Fibroblast of the aortic adventitia (primary cell): ENCODE data around the gene SLC7A4. TPM values are rescaled to one million over a fixed set of nuclear protein-coding genes. Genes with fewer than 3 reads are reported as not detected.

ENCODE experiments used
- DNase-seq: peaks from one replicate; pipeline ENCODE4 v3.0.0-alpha.2; 2010; ENCODE audit warnings: low read depth
- H3K4me3 ChIP-seq: 2 replicates; pipeline ENCODE4 v1.5.1; 2011; ENCODE audit warnings: low read depth, mild to moderate bottlenecking, control low read depth, low read length, moderate library complexity
- CTCF ChIP-seq: IDR thresholded peaks from 2 replicates; pipeline ENCODE4 v1.5.1; 2011; ENCODE audit warnings: mild to moderate bottlenecking, low read length, control low read depth, inconsistent platforms; ENCODE audit not compliant: insufficient read depth
- total RNA-seq: library from RNA; depleted of rRNA; stranded (reverse); fragments of >200 nt; gene quantifications from 2 replicates; pipeline ENCODE4 v1.2.3, GENCODE V29; 2012; ENCODE audit warnings: low replicate concordance

The SLC7A4 gene
- total RNA-seq, 1 donor: 0.09 TPM

GRCh38 chr22:21055880-21056319, 23.5 kb upstream of the SLC7A4 start:
- H3K4me3 ChIP-seq: no peak overlapping the region
- no peak for DNase-seq
- no peak for TF ChIP-seq CTCF

GRCh38 chr22:21055564-21055834, 23.1 kb upstream of the SLC7A4 start:
- TF ChIP-seq CTCF: no peak
- no peak for DNase-seq
- H3K4me3 ChIP-seq: no peak overlapping the region

GRCh38 chr22:21054714-21055563, 22.6 kb upstream of the SLC7A4 start:
- H3K4me3 ChIP-seq: no peak overlapping the region
- no peak for TF ChIP-seq CTCF
- no peak for DNase-seq

- DNase-seq: no peak
- TF ChIP-seq CTCF: no peak
These were observed 21.8 kb upstream of the SLC7A4 start for GRCh38 chr22:21054046-21054713.

GRCh38 chr22:21052715-21053459, 20.5 kb upstream of the SLC7A4 start:
- no peak for DNase-seq
- H3K4me3 ChIP-seq: no peak overlapping the region
- no peak for TF ChIP-seq CTCF

More at GRCh38 chr22:21054046-21054713, 21.8 kb upstream of the SLC7A4 start:
- H3K4me3 ChIP-seq: no peak overlapping the region

- DNase-seq: no peak
- TF ChIP-seq CTCF: no peak
- H3K4me3 ChIP-seq: no peak overlapping the region
These were observed 19.6 kb upstream of the SLC7A4 start for GRCh38 chr22:21051831-21052400.
